Loucy (cell line): ENCODE measurements around the gene MMP20.
A peak's percentile ranks its signal among the peaks of the same experiment; 100 is the strongest.

Source experiments
- H2AFZ ChIP-seq: fragments of 200-600 bp; sonication (generic); 2 replicates; pipeline ENCODE4 v1.6.0; 2016; ENCODE audit warnings: antibody characterized with exemption, mild to moderate bottlenecking, low read length, moderate library complexity
- H3F3A ChIP-seq: fragments of 200-600 bp; 2 replicates; pipeline ENCODE4 v1.6.0; 2016; ENCODE audit warnings: antibody characterized with exemption, low read depth, mild to moderate bottlenecking
- H3K27me3 ChIP-seq: fragments of 200-600 bp; sonication (generic); 2 replicates; pipeline ENCODE4 v1.6.1; 2014; ENCODE audit warnings: low read length, mild to moderate bottlenecking; ENCODE audit not compliant: insufficient read depth, poor library complexity, severe bottlenecking
- H3K36me3 ChIP-seq: fragments of 200-600 bp; sonication (generic); 2 replicates; pipeline ENCODE4 v1.6.1; 2016; ENCODE audit warnings: low read length; ENCODE audit not compliant: insufficient read depth
- H3K4me1 ChIP-seq: fragments of 200-600 bp; sonication (generic); 2 replicates; pipeline ENCODE4 v1.5.1; 2014; ENCODE audit warnings: low read length, mild to moderate bottlenecking; ENCODE audit not compliant: insufficient read depth, poor library complexity, severe bottlenecking
- H3K4me2 ChIP-seq: fragments of 200-600 bp; sonication (generic); 2 replicates; pipeline ENCODE4 v1.6.0; 2014; ENCODE audit warnings: antibody characterized with exemption, low read length, low read depth, mild to moderate bottlenecking; ENCODE audit not compliant: poor library complexity, severe bottlenecking
- H3K4me3 ChIP-seq: fragments of 200-600 bp; sonication (generic); 2 replicates; pipeline ENCODE4 v1.5.1; 2014; ENCODE audit warnings: low read length, mild to moderate bottlenecking, mixed read lengths; ENCODE audit not compliant: poor library complexity, severe bottlenecking
- H3K79me2 ChIP-seq: fragments of 200-600 bp; sonication (generic); 2 replicates; pipeline ENCODE4 v1.6.1; 2014; ENCODE audit warnings: low read length; ENCODE audit not compliant: insufficient read depth
- H3K9ac ChIP-seq: fragments of 200-600 bp; sonication (generic); 2 replicates; pipeline ENCODE4 v1.6.0; 2014; ENCODE audit warnings: mild to moderate bottlenecking, low read depth, low read length, moderate library complexity; ENCODE audit not compliant: poor library complexity, severe bottlenecking
- H3K9me2 ChIP-seq: fragments of 200-600 bp; sonication (generic); replicated peaks from 2 replicates; pipeline ENCODE4 v1.6.1; 2016; ENCODE audit warnings: low read depth, low read length, mixed read lengths
- H3K9me3 ChIP-seq: fragments of 200-600 bp; sonication (generic); 2 replicates; pipeline ENCODE4 v1.6.1; 2014; ENCODE audit warnings: mild to moderate bottlenecking, antibody characterized with exemption, low read length, low read depth; ENCODE audit not compliant: insufficient read depth
- H4K20me1 ChIP-seq: fragments of 200-600 bp; sonication (generic); 2 replicates; pipeline ENCODE4 v1.6.0; 2014; ENCODE audit warnings: antibody characterized with exemption, low read length, mild to moderate bottlenecking; ENCODE audit not compliant: insufficient read depth, poor library complexity, severe bottlenecking
- EZH2phosphoT487 ChIP-seq: fragments of 200-600 bp; IDR thresholded peaks from 2 replicates; pipeline ENCODE4 v1.6.1; 2018; ENCODE audit warnings: antibody characterized with exemption, mild to moderate bottlenecking, moderate library complexity, borderline replicate concordance
- TF ChIP-seq, protein P1 (sequence below): fragments of 200-600 bp; sonication (generic); conservative IDR thresholded peaks from 2 replicates; pipeline ENCODE4 v1.5.1; 2014; ENCODE audit warnings: mild to moderate bottlenecking, antibody characterized with exemption, low read length

The MMP20 gene

DNA sequence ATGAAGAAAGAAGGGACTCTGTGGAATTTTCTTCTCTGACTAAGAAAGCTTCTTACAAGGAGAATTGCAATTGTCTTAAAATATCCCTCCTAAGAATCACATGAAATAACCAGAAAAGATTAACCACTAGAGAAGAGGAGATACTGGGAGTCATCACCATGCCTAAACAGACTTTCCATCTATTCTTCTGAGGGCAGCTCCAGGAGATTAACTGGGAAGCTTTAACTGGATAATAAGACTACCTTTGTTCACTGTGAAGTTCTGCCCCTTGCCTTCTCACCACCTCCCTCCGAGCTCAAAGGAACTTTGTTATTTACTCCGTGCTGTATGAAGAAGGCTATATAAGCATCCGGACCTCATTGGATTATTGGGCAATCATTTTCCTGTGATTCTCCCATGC lies 70.0 kb downstream of the MMP20 start:
- H3K9ac ChIP-seq, result no peak overlapping the region
- H3K4me2 ChIP-seq, result no peak overlapping the region
- TF ChIP-seq EZH2phosphoT487, result no peak
- TF ChIP-seq, protein P1, sequence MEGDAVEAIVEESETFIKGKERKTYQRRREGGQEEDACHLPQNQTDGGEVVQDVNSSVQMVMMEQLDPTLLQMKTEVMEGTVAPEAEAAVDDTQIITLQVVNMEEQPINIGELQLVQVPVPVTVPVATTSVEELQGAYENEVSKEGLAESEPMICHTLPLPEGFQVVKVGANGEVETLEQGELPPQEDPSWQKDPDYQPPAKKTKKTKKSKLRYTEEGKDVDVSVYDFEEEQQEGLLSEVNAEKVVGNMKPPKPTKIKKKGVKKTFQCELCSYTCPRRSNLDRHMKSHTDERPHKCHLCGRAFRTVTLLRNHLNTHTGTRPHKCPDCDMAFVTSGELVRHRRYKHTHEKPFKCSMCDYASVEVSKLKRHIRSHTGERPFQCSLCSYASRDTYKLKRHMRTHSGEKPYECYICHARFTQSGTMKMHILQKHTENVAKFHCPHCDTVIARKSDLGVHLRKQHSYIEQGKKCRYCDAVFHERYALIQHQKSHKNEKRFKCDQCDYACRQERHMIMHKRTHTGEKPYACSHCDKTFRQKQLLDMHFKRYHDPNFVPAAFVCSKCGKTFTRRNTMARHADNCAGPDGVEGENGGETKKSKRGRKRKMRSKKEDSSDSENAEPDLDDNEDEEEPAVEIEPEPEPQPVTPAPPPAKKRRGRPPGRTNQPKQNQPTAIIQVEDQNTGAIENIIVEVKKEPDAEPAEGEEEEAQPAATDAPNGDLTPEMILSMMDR, result no peak
- H2AFZ ChIP-seq, result no peak overlapping the region
- no peaks in the 10 kb centered on the region for H4K20me1 ChIP-seq
- H3K27me3 ChIP-seq, result no peaks in the 10 kb centered on the region
- no peaks in the 10 kb centered on the region for H3K36me3 ChIP-seq
- no peaks in the 10 kb centered on the region for H3K79me2 ChIP-seq
- no peaks in the 10 kb centered on the region for H3K9me2 ChIP-seq
- H3K9me3 ChIP-seq, result peaks cover 13% of the 10 kb centered on the region
- H3F3A ChIP-seq, result peaks cover 7% of the 10 kb centered on the region; the same call in 1 of the 2 replicates
- H3K4me1 ChIP-seq, result peaks cover 27% of the 10 kb centered on the region
- no peak overlapping the region for H3K4me3 ChIP-seq

DNA sequence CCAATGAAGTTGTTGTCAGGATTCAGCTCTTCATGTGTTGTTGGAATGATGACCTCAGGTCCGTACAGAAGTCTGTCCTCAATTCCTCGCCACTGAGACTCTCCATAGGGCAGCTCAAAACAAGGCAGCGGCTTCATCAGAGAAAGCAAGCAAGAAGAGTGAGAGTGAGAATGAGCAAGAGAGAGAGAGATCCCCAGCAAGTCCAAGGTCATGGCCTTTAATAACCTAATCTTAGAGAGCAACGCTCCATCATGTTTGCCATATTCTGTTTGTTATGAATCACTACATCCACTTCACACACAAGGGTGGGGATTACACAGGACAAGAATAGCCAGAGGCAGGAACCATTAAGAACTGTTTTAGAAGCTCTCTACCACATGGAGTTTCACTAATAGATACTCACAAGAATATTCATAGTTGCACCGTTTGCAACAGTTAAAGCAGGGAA lies 71.3 kb downstream of the MMP20 start:
- Histone ChIP-seq H3K9me3 (peaks cover 11% of the 10 kb centered on the region), H3K79me2 (no peaks in the 10 kb centered on the region), H4K20me1 (no peaks in the 10 kb centered on the region), H3K9ac (no peak overlapping the region), H3K9me2 (no peaks in the 10 kb centered on the region), H3F3A (no peaks in the 10 kb centered on the region), H3K27me3 (no peaks in the 10 kb centered on the region), H3K36me3 (no peaks in the 10 kb centered on the region), H3K4me3 (no peak overlapping the region), H2AFZ (peak overlapping the region; percentile 9; the same call in 1 of the 2 replicates), H3K4me2 (no peak overlapping the region), H3K4me1 (peaks cover 15% of the 10 kb centered on the region)
- TF ChIP-seq EZH2phosphoT487, result no peak
- TF ChIP-seq, protein P1, result no peak

DNA sequence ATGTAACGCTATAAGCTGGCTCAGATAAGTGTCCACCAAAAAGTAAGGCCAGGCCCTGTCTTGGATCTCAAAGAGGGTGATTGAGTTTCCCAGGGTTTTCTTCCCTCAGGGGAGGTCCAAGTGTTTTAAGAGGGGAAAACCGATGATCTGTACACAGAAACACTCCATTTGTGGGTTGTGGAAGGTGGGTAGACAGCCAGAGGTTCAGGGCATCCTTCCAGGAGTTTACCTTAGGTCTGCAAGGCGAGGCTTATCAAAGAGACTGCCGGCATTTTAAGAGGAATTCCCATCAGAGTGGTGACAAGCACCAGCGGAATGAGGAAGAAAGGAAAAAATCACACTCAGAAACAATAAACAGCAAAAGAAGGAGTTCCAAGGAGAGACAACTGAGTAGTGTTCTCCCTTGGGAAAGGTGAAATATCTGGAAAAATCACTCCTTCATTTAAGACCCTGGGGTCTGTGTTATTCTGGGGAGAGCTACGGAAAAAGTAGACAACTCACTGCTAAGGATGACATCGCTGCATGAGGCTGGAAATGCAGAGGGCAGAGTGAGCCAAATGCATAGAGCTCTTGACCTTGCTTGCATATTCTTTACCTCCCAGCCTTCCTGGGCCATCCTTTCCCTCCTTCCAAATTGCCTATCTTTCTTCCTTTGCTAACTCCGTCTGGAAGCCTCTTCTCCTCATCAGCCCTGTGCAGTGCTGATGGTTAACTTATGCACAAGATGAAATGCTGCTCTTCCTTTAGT lies 72.5 kb downstream of the MMP20 start:
- Histone ChIP-seq H3K36me3 (no peaks in the 10 kb centered on the region), H3K9me2 (no peaks in the 10 kb centered on the region), H3F3A (no peaks in the 10 kb centered on the region), H3K79me2 (no peaks in the 10 kb centered on the region), H3K4me3 (no peak overlapping the region), H3K4me2 (no peak overlapping the region), H4K20me1 (no peaks in the 10 kb centered on the region), H3K27me3 (no peaks in the 10 kb centered on the region), H2AFZ (0 out of 2 replicates have a peak overlapping the region, but pooled peaks have one; percentile 69), H3K9me3 (no peaks in the 10 kb centered on the region), H3K4me1 (peaks cover 16% of the 10 kb centered on the region), H3K9ac (no peak overlapping the region)
- no peak for TF ChIP-seq EZH2phosphoT487
- TF ChIP-seq, protein P1, result no peak
